ENCODE results near the gene HABP4. TPM values are rescaled to one million over a fixed set of nuclear protein-coding genes. Genes with fewer than 3 reads are reported as not detected.

HABP4 gene
- total RNA-seq, 1 experiment from 2014 or later = 15.7 TPM

DNA sequence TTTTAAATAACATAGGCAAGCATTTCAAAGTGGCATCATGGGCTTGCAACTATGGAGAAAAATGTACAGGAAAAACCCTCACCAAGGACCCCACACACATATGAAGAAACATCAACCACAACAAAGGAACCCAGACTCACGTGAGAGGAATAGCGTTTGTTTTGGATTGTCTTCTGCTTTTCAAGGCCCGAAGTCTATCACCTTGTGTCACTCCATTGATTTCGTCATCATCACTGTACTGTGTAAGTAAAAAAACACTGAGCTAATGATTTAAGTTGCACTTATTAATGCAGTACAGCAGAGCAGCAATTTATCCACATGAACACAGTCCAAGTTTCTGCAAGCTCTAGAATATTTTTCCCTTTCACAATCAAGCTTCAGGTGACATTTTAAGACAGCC lies 72.4 kb downstream of the HABP4 start:
- no peak for DNase-seq (ENCODE audit: low read depth)

DNA sequence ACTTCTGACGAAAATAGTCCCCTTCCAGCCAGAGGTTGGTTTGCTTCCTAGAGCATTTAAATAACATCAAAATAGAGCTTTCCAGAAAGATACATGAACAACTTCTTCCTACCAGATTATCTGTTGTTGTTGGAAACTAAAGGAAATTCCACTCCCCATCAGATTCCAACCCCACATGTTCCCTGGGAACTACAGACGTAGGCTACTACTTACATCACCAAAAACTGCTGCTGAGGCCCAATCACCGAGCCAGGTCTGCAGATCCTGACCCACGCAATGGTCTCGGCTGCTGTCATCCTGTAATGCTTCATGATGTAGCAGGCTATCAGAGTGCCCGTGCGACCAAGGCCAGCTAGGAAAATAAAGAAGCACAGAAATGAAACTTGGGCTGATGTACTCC lies 73.4 kb downstream of the HABP4 start:
- no peak for DNase-seq (ENCODE audit: low read depth)

DNA sequence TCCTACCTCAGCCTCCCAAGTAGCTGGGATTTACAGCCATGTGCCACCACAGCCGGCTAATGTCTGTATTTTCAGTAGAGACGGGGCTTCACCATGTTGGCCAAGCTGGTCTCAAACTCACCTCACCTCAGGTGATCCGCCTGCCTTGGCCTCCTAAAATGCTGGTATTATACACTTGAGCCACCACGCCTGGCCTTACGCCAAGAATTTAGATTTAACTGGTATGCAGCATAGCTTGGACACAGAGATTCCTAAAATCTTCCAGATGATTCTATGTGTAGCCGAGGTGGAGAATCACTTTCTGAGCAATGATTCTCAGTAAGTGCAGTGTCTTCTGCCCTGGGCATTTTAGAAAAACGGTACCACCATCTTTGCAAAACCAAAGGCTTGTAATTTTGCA lies 74.1 kb downstream of the HABP4 start:
- DNase-seq (ENCODE audit: low read depth) = no peak

DNA sequence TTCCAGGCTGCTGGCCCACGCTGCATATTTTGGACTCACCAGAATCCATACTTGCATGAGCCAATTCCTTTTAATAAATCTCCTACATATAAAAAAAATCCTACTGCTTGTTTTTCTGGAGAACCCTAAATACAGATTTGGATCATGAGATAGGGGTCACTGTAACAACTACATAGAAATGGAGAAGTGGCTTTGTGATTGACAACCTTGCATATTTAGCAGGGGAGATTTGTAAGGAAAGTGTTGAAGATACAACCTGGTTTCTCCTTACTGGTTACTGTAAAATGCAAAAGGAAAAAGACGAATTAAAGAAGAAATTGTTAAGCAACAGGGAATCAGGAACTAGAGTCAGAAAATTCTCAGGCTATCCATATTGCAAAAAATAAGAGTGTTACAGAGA lies 74.8 kb downstream of the HABP4 start:
- DNase-seq (ENCODE audit: low read depth) = no peak

DNA sequence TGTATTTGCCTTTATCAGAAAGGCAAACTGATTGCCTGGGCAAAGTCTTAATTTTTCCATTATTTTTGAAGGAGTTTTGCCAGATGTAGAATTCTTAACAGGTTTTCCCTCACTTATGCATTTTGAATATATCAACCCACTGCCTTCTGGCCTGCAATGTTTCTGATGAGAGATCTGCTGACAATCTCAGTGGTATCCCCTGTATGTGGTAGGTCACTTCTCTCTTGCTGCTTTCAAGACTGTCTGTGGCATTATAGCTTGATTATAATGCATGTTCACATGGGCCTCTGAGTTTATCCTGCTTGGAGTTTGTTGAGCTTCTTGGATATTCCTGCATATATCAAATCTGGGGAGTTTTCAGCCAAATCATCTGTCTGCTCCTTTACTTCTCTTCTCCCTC lies 82.2 kb downstream of the HABP4 start:
- no peak for DNase-seq (ENCODE audit: low read depth)

DNA sequence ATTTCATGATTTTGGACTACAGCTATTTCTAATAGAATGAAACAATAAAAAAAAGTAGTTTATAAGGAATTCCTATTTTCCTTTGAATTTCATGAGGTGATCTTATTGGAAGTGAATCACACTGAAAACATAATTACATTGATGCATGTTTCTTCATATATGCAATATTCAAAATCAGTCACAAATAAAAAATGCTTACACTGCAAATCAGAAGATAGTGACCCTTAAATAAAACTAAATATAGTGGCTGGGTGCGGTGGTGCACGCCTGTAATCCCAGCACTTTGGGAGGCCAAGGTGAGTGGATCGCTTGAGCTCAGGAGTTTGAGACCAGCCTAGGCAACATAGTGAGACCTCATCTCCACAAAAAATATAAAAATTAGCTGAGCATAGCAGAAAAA lies 90.1 kb downstream of the HABP4 start:
- DNase-seq (ENCODE audit: low read depth) = no peak

Other genes with a start within 250 kb of the HABP4 start
- not detected in 2 replicates for gene HSD17B3, start 148.0 kb upstream of the HABP4 start, total RNA-seq (2014; rRNA removed; shearing (Covaris generic))
- gene SLC35D2, start 66.5 kb upstream of the HABP4 start, total RNA-seq (2014; rRNA removed; shearing (Covaris generic)) = 17.2 and 18.6 TPM in 2 replicates
- 23.8 and 28.8 TPM in 2 replicates for gene ZNF367, start 31.8 kb upstream of the HABP4 start, total RNA-seq (2014; rRNA removed; shearing (Covaris generic))
- gene CDC14B, start 169.7 kb downstream of the HABP4 start, total RNA-seq (2014; rRNA removed; shearing (Covaris generic)) = 8.0 and 15.3 TPM in 2 replicates
- 19.1 and 45.5 TPM in 2 replicates for gene PRXL2C, start 205.1 kb downstream of the HABP4 start, total RNA-seq (2014; rRNA removed; shearing (Covaris generic))

All from Daoy (cell line).